HUDEP-2 (cell line): Measurements from ENCODE around the gene NRN1L.
"Not testable (repeated sequence)": the region's sequence is repeated elsewhere in the genome, so short reads cannot be mapped to it uniquely, and the experiment has no call there.

ENCODE experiments used
- DNase-seq, 76 experiments: peaks; one replicate each; lab custom pipeline; 2025; ENCODE audit not compliant: unreplicated experiment in 76 of 76; lab: John Stamatoyannopoulos, UW

The NRN1L gene

DNA sequence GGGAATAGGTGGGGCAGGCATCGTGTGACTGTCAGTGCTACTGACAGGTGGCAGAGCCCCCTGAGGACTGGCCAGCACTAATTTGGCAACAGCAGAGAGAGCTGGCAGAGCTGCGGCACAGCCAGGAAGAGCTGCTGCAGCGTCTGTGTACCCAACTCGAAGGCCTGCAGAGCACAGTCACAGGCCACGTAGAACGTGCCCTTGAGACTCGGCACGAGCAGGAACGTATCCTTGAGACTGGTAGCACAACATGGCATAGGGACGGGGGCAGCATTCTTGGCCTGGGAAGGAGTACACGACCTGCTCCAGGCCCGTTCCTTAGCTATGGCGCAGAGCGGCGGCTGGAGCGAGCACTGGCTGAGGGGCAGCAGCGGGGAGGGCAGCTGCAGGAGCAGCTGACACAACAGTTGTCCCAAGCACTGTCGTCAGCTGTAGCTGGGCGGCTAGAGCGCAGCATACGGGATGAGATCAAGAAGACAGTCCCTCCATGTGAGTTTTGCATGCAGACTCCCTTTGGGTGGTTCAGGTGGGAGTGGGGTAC lies 3.0 kb upstream of the NRN1L start:
- DNase-seq, result no peak

DNA sequence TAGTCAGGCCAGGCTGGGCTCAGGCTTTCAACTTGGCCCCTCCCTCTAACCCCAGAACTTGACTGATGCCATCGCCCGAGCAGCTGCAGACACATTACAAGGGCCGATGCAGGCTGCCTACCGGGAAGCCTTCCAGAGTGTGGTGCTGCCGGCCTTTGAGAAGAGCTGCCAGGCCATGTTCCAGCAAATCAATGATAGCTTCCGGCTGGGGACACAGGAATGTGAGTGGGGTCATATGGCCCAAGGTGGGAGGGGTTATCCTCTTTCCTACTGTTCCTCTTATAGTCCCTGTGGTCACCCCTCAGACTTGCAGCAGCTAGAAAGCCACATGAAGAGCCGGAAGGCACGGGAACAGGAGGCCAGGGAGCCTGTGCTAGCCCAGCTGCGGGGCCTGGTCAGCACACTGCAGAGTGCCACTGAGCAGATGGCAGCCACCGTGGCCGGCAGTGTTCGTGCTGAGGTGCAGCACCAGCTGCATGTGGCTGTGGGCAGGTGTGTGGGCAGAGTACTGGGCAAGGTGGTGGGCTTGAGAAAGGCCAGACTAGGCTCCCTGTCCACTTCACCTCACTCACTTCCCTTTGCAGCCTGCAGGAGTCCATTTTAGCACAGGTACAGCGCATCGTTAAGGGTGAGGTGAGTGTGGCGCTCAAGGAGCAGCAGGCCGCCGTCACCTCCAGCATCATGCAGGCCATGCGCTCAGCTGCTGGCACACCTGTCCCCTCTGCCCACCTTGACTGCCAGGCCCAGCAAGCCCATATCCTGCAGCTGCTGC lies 2.1 kb upstream of the NRN1L start:
- DNase-seq, result no peak

DNA sequence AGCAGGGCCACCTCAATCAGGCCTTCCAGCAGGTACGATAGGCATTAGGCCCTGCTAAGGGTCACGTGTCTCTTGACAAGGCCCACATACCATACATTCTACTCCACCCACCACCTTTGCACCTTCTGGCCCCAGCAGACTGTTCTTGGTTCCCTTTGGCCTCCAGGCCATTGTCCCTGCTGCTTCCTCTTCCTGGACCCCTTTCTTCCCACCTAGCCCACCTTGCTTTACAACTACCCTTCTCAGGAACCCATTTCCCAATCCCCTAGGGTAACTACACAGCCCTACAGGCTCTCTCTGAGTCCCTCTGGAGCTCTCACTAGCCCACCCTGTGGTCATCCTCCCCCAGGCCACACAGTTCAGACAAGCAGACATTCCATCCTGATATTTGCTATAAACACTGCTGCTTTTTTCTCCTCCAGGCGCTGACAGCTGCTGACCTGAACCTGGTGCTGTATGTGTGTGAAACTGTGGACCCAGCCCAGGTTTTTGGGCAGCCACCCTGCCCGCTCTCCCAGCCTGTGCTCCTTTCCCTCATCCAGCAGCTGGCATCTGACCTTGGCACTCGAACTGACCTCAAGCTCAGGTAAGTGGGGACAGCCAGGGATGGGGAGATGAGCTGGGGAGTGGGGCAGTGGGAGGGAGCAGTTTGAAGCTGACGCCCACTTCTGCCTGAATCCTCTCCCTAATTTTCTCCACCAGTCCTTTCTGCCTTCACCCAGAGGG lies 1.4 kb upstream of the NRN1L start:
- peak in 1 of 76 experiments; percentile 41 for DNase-seq

DNA sequence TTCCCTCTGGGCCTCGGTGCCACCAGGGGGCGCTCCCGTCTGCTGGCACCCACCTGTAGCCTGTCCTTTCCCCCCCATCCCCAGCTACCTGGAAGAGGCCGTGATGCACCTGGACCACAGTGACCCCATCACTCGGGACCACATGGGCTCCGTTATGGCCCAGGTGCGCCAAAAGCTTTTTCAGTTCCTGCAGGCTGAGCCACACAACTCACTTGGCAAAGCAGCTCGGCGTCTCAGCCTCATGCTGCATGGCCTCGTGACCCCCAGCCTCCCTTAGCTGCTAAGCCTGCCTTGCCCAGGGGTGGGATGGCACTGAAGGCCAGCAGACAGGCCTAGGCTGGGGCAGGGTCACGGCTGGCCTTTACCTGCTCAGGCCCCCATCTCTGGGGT lies 818 bp upstream of the NRN1L start:
- DNase-seq, result peak in 51 of 76 experiments; percentile 8 to 64 (median 37)

DNA sequence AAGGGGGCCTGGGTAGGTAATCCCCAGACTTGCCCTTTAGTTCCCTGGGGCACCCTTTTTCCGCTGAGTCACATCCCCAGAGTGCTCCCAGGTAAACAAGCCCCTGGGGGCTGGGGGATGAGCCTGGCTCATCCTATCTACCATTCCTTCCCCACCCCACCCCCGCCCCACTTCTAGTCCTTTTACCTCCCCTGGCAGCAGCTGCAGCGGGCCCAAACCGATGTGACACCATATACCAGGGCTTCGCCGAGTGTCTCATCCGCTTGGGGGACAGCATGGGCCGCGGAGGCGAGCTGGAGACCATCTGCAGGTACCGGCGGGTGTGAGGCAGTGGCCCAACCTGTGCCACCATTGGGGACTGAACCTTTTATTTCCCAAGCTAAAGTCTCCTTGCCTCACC lies 860 bp downstream of the NRN1L start:
- no peak for DNase-seq

DNA sequence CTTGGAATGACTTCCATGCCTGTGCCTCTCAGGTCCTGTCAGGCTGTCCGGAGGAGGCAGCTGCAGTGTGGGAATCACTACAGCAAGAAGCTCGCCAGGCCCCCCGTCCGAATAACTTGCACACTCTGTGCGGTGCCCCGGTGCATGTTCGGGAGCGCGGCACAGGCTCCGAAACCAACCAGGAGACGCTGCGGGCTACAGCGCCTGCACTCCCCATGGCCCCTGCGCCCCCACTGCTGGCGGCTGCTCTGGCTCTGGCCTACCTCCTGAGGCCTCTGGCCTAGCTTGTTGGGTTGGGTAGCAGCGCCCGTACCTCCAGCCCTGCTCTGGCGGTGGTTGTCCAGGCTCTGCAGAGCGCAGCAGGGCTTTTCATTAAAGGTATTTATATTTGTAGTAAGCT lies 1.3 kb downstream of the NRN1L start:
- no peak for DNase-seq

DNA sequence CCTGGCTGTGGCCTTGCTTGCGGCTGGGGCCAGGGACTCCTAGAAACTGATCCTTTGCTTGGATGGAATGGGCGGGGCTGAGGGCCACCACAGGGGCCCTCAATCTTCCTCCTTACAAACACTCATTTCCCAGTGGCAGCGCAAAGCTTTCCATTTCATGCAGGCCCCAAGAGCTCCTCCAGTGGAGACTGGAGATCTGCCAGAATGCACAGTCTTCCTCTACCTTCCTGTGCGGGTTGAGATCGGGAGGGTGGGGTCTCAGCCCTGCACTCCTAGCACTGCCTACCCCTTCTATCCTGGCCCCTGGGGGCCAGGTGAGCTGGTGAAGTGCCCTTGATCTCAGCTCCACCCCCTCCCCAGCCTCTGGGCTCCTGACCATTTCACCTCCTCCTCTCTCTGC lies 1.7 kb downstream of the NRN1L start:
- no peak for DNase-seq

DNA sequence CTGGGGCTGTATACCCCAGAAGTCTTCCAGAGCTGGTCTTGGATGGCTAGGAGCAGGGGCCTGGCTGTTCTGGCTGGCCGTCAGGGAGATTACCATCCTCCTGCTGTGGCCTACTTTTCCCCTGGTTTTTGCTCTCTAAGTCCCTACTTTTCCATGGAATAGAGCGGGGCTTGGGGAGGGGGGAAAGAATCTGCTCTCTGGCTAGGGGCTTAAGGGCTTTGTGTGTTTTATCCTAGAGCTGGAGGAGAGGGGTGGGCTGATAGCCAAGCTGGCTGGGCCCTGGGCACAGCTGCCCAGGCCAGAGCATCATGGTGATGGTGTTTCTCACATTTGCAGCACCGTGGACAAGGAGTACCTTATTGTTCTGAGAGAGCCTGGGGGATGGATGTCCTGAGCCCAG lies 3.6 kb downstream of the NRN1L start:
- DNase-seq, result no peak

DNA sequence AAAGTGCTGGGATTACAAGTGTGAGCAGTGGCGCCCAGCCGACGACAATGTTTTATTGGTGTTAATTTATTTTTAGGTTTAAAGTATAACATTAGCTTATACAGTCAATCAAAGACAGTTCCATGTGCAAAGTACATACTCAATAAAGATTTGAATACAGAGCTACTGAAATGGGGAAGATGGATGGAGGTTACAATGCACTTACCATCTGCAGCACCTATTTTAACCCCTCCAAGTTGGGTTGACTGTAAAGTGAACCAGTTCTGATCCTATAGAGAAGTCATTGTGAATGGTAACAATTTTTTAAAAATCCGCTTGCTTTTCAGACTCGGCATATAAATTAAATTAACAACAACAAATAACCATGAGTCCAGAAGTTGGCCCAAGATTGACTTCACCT lies 7.7 kb downstream of the NRN1L start:
- no peak for DNase-seq

DNA sequence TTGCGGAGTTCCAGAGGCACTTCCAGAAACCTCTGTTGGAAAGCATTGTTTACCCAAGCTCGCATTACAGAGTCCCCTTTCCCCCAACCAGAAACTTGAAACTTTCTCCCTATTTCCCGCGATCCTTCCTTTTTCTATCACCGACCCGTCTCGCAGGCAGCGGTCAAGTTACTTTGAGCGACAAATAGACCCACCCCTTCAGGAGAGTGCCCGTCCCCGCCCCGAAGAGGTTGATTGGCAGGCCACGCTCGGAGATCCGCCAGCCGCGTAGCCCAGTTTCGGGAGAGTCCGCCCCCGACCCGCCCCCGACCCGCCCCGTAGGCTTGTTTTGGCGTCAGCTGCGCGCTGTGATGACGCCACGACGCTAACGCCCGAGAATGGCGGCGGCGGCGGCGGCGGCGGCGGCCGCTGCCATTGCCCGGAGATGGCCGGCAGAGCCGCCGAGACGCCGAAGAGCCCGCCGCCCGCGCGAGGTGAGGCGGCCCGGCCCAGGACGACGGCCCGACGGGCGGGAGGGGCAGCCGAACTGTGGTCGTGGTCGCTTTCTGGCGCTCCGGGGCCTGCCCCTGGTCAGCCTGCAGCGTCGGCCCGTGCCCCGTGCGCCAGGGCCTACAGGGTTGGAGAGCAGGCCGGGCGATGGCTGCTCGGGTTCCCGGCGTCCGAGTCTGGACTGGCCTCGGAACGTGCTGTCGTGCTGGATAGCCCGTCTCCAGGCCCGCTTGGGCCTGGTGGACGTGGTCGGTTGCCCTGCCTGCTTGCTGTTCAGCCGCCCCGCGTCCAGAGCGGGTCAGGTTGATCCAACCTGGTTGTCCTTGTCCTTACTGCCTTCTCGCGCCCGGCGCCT lies 8.4 kb downstream of the NRN1L start, which contains the start of gene PSKH1:
PSKH1 (plus strand) TSS at position 356 of the 844 bp plus-strand sequence. CDS start 15,496 bp downstream, outside the sequence.
- peak in 74 of 76 experiments; percentile 53 to 98 (median 92) for DNase-seq

DNA sequence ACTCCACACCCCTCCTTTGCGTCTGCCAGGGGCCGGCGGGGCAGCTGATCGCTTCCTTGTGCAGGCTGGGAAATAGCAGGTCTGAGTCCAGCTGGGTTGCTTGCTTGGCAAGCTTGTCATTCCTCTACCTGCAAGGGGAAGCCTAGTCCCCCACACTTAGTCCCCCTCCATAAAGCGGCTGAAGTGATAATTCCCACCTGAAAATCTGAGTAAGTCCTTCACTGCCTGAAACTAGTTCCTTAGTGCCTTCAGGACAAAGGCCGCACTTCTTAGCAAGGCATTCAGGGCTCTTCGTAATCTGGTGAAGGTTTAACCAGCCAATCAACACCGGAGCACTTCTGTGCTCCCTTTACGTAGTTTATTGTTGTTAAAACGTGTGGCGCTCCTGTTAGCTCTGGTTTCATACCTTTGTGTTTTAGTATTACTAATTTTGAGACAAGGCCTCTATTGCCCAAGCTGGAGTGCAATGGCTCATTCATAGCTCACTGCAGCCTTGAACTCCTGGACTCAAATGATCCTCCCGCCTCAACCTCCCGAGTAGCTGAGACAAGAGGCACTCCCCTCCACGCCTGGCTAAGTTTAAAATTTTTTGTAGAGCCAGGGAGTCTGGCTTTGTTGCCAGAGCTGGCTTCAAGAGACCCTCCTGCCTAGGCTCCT lies 9.2 kb downstream of the NRN1L start:
- DNase-seq, result peak in 4 of 76 experiments; percentile 2 to 28 (median 16)

DNA sequence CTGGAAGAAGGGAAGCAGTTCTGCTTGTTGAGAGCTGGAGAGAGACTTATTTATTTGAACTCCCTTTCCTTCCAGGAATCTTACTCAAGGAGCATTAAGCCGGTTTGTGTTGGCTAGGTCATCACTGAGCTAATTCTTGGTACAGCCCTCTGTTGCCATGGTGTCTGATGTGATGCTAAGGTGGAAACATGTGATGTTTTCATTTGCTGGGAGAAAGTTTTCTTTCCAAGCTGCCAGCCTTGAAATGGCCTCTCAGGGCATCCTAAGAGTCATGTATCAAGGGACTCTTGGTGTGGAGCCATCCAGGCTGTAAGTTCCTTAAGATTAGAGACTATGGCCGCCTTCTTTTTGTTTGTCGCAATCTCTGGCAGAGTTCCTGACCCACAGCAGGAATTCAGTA lies 12.5 kb downstream of the NRN1L start:
- DNase-seq, result no peak

DNA sequence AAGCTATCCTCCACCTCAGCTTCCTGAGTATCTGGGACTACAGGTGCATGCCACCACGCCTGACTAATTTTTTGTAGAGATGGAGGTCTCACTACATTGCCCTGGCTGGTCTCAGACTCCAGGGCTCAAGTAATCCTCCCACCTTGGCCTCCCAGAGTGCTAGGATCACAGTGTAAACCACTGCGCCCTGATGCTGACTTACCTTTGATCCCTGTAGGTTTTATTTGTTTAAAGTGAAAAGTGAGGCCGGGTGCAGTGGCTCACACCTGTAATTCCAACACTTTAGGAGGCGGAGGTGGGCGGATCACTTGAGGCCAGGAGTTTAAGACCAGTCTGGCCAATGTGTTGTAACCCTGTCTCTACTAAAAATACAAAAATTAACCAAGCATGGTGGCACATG lies 17.0 kb downstream of the NRN1L start:
- no peak for DNase-seq

DNA sequence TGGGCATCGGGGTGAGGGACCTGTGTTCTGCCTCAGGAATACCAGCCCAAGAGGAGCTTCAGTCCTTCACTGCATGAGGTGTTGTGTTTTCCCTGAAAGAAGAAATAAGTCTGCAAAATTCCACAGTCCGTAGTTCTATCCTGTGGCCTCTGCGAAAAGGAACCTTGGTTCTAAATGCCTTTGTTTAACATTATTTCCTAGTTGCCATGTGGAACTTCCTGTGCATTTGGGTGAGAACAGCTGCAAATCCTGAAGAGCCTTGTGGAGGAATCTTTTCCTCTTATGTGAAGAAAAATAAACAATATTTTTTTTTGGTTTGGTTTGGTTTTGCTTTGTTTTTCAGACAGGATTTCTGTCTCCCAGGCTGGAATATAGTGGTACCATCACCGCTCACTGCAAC lies 18.1 kb downstream of the NRN1L start:
- no peak for DNase-seq

DNA sequence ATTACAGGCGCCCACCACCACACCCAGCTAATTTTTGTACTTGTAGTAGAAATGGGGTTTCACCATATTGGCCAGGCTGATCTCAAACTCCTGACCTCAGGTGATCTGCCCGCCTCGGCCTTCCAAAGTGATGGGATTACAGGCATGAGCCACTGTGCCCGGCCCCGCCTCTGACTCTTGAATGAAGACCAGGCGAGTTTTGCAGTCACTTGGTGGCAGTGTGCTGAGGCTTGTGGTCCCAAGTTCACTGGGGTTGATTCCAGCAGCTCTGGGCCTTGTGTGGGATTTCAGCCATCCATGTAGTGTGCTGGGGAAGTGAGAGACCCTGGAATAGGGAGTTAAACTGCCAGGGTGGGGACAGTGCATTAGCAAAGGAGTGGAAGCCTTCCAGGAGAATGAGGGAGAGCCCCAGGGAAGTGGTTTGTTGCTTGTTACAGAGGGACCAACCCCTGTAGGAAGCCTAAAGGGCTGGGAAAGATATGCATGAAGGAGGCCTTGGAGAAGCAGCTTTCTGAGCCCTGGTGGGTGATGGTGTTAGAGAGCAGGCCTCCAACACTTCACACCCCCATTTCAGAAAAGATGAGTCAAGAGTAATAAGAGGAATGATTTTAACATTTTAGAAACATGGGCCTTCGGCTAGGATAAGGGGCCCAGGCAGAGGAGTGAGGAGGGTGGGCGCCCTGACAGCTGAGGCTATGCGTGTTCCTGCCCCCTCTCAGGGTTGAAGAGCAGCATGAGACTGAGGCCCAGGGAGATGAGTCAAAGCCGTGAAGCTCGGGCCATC lies 22.9 kb downstream of the NRN1L start:
- no peak for DNase-seq

DNA sequence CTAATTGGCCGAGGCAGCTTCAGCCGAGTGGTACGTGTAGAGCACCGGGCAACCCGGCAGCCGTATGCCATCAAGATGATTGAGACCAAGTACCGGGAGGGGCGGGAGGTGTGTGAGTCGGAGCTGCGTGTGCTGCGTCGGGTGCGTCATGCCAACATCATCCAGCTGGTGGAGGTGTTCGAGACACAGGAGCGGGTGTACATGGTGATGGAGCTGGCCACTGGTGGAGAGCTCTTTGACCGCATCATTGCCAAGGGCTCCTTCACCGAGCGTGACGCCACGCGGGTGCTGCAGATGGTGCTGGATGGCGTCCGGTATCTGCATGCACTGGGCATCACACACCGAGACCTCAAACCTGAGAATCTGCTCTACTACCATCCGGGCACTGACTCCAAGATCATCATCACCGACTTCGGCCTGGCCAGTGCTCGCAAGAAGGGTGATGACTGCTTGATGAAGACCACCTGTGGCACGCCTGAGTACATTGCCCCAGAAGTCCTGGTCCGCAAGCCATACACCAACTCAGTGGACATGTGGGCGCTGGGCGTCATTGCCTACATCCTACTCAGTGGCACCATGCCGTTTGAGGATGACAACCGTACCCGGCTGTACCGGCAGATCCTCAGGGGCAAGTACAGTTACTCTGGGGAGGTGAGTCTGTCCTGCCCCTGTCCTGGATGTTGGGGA lies 24.5 kb downstream of the NRN1L start:
- no peak for DNase-seq

DNA sequence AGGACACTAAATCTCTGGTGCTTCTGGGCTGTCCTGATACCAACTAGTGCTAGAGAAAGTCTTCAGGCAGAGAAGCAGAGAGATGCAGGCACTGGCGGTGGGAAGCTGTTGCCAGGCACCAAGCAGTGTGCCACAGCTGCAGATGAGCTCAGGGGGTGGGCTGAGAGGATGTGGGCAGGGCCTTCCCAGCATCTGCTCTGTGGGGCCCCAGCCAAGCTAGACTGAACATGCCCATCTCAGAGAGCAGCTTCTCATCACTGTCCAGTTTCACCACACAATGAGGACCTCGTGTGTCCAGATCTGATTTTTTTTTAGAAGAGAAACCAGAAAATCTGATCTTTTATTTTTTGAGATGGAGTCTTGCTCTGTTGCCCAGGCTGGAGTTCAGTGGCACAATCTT lies 25.5 kb downstream of the NRN1L start:
- DNase-seq, result no peak

DNA sequence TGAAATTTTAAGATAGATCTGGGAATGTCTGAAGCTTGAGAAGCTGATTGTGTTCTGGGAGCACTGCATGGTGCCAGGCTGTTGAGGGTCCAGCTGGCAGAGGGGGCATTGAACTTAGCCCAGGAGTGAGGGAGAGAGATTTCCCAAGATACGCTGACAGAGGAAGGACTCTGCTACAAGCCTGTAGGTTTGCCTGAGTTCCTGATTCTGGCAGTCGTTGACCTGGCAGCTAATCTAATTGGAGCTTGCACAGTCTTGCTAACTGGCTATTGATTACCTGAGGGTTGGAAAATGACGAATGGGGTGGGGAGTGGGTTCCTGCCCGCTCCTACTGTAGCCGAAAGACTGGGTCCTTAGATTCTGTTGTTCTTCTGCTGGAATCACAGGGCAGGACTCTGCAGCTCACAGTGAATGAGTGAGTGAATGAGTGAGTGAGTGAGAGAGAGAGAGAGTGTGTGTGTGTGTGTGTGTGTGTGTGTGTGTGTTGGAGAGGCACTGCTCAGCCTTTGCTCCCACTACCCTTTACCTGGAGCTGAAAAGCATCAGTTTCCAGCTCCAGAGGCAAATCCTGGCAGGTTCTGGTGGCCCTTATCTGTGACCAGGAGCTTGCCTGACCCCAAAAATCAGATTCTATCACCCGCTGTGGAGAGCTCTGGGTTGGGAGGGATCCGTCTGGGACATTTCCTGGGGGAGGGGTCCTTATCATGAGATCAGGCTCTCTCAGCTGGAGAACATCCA lies 30.2 kb downstream of the NRN1L start:
- no peak for DNase-seq

DNA sequence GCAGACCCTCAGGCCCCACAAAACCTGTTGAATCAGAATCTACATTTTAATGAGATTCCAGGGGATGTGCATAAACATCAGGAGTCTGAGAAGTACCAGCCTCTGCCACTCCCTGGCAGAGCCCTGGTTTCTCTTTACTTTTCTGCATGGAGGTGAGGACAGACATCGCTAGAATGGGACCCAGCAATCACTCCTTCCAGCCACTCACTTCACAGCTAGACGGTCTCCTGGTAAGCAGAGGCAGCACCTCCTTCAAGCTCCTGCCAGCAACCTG lies 30.7 kb downstream of the NRN1L start:
- DNase-seq, result not testable (repeated sequence)
